Adrenal gland (tissue), 12 donors: ENCODE data around the gene CABP4. TPM values are rescaled to one million over a fixed set of nuclear protein-coding genes. Genes with fewer than 3 reads are reported as not detected.

Experiments used
- DNase-seq, 7 donors: peaks; one replicate each; pipeline ENCODE4 v3.0.0-alpha.2; 2019 to 2020
- H3K27ac ChIP-seq, 5 donors: fragments of 200-600 bp; sonication (generic) in 4 of 5; 1 replicate in 3 of 5; 2 replicates in 2 of 5; pipeline versions ENCODE4 v1.5.1 to v1.8.0; 2016 to 2020; ENCODE audit warnings: mild to moderate bottlenecking in 1 of 5
- H3K27me3 ChIP-seq: fragments of 200-600 bp; 2 replicates; pipeline ENCODE4 v1.8.0; 2021
- H3K36me3 ChIP-seq, 2 donors: fragments of 200-600 bp; replicated peaks in 1 of 2; 1 replicate in 1 of 2; 2 replicates in 1 of 2; pipeline versions ENCODE4 v1.5.1 to v1.8.0; 2018 to 2022
- H3K4me1 ChIP-seq, 2 donors: fragments of 200-600 bp; replicated peaks in 1 of 2; 1 replicate in 1 of 2; 2 replicates in 1 of 2; pipeline versions ENCODE4 v1.5.1 to v1.8.0; 2018 to 2021
- H3K4me3 ChIP-seq, 4 donors: fragments of 200-600 bp; sonication (generic) in 3 of 4; one replicate each; pipeline ENCODE4 v1.5.1; 2016 to 2018
- H3K9me3 ChIP-seq, 3 donors: fragments of 200-600 bp; sonication (generic) in 1 of 3; replicated peaks in 1 of 3; 1 replicate in 2 of 3; 2 replicates in 1 of 3; pipeline versions ENCODE4 v1.5.1 to v1.8.0; 2016 to 2021
- POLR2A ChIP-seq, 2 donors: fragments of 450-650 bp; IDR thresholded peaks; one replicate each; pipeline ENCODE4 v1.6.1; 2017; ENCODE audit warnings: antibody characterized with exemption in 2 of 2, mild to moderate bottlenecking in 2 of 2, moderate library complexity in 1 of 2
- WGBS, 4 donors: extraction: QIAGEN DNeasy Blood & Tissue Kit in 2 of 4; methylation state at CpG; one replicate each; pipeline versions ENCODE4 v1.1.5 to v1.1.7; 2013 to 2017; 5-methylcytosine and 5-hydroxymethylcytosine counted together
- intact Hi-C, 2 donors: fragments of 100-400 bp; cut with DNase I; formaldehyde crosslinking; loops; one replicate each; pipeline versions ENCODE4 v1.14.1 to v1.15.0; 2022 to 2023
- polyA plus RNA-seq, 3 donors: library from polyadenylated mRNA; stranded (reverse); fragments of 200-250 nt in 2 of 3; fragments of 350-450 nt in 1 of 3; fragmentation: Illumina TruSeq in 1 of 3; extraction: RNeasy Lipid Tissue Mini Kit (QIAGEN cat#74804) in 1 of 3; gene quantifications; one replicate each; pipeline ENCODE4 v1.2.3, GENCODE V29; 2013 to 2014
- total RNA-seq, 9 donors: library from RNA; depleted of rRNA in 4 of 9; stranded (reverse); fragments of >200 nt in 4 of 9; fragments of 120-200 nt in 1 of 9; fragmentation: NEBNext Ultra II Directional in 1 of 9; extraction: Animal tissue kit (Norgen Biotek cat#: 25700) in 1 of 9; gene quantifications; one replicate each; pipeline versions ENCODE4 v1.1.0 to v1.2.4, GENCODE V29; 2013 to 2023
- TF ChIP-seq, protein P1 (sequence below), 6 experiments: fragments of 450-650 bp in 4 of 6; fragments of 200-600 bp in 2 of 6; sonication (generic) in 1 of 6; IDR thresholded peaks; 1 replicate in 5 of 6; 2 replicates in 1 of 6; pipeline versions ENCODE4 v1.5.1 to v1.8.0; 2016 to 2021; ENCODE audit warnings: antibody characterized with exemption in 6 of 6, mild to moderate bottlenecking in 2 of 6, moderate library complexity in 1 of 6
- donor health status: healthy with polysubstance abuse.
- donor health status: Bipolar disorder and iron deficiency.
- donor health status: DM: yes; HTN: yes; CAD: no.
- donor health status: DM: no; HTN: no; CAD: no.
- donor health status: DM: no; HTN: no; CAD: no.
- donor health status: DM: yes; HTN: yes; CAD: no.

CABP4 gene
- total and polyA plus RNA-seq, 12 donors, result 0.28 to 3.8 (median 1.5) TPM; not detected in 1

DNA sequence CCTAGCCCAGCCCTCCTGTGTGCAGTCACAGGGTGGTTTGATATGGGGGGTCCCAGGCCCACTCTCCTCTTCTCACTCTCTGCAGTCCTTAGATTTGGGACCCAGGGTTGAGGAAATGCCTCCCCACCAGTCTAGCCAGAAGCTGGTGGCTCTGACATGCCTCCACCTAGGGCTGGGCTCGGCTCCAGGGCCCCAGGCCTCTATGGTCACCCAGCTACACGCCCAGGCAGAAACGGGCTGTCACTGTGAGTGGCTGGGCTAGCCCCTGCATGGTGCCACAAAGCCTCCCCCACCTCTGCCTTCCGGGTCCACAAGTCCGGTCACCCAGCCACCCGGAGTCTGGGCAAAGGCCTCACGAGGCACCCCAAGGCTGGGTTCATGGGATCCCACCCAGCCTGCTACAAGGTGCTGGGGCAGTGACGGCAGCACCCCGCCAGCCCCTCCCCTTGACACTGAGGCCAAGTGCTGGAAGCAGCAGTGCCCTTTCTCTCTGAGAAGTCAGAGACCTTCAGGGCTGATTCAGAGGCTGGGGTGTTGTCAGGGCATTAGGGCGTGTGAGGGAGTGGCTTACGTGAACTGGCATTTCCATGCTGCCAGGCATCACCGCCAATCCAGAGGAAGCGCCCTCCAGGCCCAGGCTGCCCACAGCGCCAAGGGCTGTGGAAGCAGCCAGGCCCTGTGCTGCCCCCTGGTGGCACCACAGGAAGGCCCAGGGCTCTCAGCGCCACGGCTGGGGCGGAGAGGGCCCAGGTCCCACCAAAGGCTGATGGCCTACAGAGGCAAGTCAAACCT is 50.6 kb downstream of the CABP4 start:
- Histone ChIP-seq H3K9me3 (no peaks in the 10 kb centered on the region), H3K36me3 (no peaks in the 10 kb centered on the region), H3K4me1 (peaks cover 27 to 43% of the 10 kb centered on the region in 2 donors), H3K27me3 (no peaks in the 10 kb centered on the region), H3K27ac (peak overlapping the region; percentile 89 to 99 (median 98)), H3K4me3 (peak overlapping the region in 1 of 4 donors; percentile 83)
- WGBS, 4 donors, result 4 to 7% (median 6%) methylated on average over 3 to 17 of the region's 17 CpGs
- intact Hi-C loops, result loop anchor here in 1 of 2 donors (5.0 kb wide), 1 partner anchor 98 kb away; no protein-coding TSS in a partner anchor
- DNase-seq, result peak; percentile 95 to 99 (median 98)
- TF ChIP-seq POLR2A (IDR thresholded peaks at IDR 0.05), result peak in 1 of 2 donors; percentile 88
- TF ChIP-seq, protein P1, sequence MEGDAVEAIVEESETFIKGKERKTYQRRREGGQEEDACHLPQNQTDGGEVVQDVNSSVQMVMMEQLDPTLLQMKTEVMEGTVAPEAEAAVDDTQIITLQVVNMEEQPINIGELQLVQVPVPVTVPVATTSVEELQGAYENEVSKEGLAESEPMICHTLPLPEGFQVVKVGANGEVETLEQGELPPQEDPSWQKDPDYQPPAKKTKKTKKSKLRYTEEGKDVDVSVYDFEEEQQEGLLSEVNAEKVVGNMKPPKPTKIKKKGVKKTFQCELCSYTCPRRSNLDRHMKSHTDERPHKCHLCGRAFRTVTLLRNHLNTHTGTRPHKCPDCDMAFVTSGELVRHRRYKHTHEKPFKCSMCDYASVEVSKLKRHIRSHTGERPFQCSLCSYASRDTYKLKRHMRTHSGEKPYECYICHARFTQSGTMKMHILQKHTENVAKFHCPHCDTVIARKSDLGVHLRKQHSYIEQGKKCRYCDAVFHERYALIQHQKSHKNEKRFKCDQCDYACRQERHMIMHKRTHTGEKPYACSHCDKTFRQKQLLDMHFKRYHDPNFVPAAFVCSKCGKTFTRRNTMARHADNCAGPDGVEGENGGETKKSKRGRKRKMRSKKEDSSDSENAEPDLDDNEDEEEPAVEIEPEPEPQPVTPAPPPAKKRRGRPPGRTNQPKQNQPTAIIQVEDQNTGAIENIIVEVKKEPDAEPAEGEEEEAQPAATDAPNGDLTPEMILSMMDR (IDR thresholded peaks at IDR 0.05), result peak; percentile 92 to 99 (median 97)

DNA sequence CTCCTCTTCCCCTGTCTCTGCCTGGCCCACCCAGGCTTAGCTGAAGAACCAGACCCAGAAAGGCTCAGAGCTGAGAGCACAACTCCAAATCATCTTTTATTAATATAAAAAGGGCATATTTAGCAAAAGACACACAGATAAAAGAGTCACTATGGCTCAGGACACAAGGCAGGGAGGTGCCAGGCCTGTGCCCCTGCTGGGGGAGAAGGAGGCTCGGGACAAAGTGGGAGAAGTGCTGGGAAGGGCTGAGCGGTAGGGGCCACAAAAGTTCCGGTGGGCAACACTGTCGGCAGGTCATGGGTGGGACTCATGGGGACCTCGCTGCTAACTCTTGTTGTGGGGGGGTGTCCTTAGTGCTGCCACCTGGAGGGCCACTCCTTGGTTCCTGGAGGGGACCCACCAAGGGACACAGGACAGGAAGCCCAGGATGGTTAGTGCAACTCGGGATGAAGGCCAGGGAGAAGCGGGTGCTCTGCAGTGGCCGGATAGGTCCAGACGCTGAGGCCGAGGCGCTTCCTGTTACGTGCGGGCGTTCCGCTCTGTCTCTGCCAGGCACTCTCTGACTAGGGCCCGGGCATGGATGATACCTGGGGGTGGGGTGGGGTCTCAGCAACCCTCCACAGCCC is 51.4 kb downstream of the CABP4 start:
- H3K4me3 ChIP-seq, result no peak overlapping the region
- H3K27me3 ChIP-seq, result no peaks in the 10 kb centered on the region
- DNase-seq, result peak in 1 of 7 donors; percentile 39
- TF ChIP-seq POLR2A (IDR thresholded peaks at IDR 0.05), result no peak
- TF ChIP-seq, protein P1 (IDR thresholded peaks at IDR 0.05), result peak in 2 of 6 experiments; percentile 7 to 10
- intact Hi-C loops, result loop anchor here in 1 of 2 donors (5.0 kb wide), 1 partner anchor 99 kb away; no protein-coding TSS in a partner anchor
- no peaks in the 10 kb centered on the region for H3K9me3 ChIP-seq
- peak overlapping the region in 4 of 5 donors; percentile 89 to 99 (median 98) for H3K27ac ChIP-seq
- H3K36me3 ChIP-seq, result no peaks in the 10 kb centered on the region
- 76 to 84% (median 83%) methylated on average over 16 of the region's 16 CpGs for WGBS, 4 donors
- H3K4me1 ChIP-seq, result peaks cover 27 to 43% of the 10 kb centered on the region in 2 donors

DNA sequence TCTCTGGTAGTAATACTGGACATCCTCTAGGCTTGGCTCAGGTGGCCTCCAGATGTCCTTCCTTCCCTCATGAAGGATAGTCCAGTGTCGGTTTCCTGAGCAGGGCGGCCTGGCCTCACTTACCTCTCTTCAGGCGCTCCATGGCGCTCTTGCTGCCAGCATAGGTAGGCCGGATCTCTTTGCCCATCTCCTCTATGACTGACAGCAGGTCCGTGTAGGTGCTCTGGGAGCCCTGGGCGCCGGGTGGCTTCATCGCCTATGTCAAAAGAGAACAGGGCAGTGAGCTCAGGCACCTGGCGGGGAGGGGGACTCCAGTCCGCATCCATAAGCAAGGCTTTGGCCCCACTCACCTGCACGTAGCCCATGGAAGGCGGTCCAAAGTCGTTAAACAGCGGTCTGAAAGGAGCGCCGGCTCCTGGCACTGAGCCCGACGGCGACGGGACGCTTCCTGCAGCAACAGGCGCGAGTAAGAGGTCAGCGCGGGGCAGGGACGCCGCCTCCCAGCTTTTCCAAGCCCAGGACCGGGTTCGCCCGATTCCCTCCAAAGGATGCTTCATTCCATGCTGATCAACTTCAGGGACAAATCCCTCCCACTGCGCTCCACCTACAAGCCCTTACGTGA is 52.2 kb downstream of the CABP4 start:
- TF ChIP-seq POLR2A (IDR thresholded peaks at IDR 0.05), result no peak
- TF ChIP-seq, protein P1 (IDR thresholded peaks at IDR 0.05), result no peak
- DNase-seq, result peak in 6 of 7 donors; percentile 74 to 89 (median 78)
- Histone ChIP-seq H3K4me1 (peaks cover 27 to 43% of the 10 kb centered on the region in 2 donors), H3K9me3 (no peaks in the 10 kb centered on the region), H3K27ac (peak overlapping the region; percentile 58 to 99 (median 96)), H3K27me3 (no peaks in the 10 kb centered on the region), H3K4me3 (peak overlapping the region in 2 of 4 donors; percentile 45 to 77), H3K36me3 (no peaks in the 10 kb centered on the region)
- intact Hi-C loops, result loop anchor here in 1 of 2 donors (5.0 kb wide), 1 partner anchor 100 kb away; no protein-coding TSS in a partner anchor
- 23 to 50% (median 33%) methylated on average over 10 to 33 of the region's 33 CpGs for WGBS, 4 donors
